Mucosa of gallbladder (tissue), 1 donor: ENCODE measurements around the gene C2orf76. TPM values are rescaled to one million over a fixed set of nuclear protein-coding genes. Genes with fewer than 3 reads are reported as not detected.
"Not testable (repeated sequence)": the region's sequence is repeated elsewhere in the genome, so short reads cannot be mapped to it uniquely, and the experiment has no call there.

Experiments
- DNase-seq: peaks from one replicate; pipeline ENCODE4 v3.0.0-alpha.2; 2020; ENCODE audit warnings: low spot score
- total RNA-seq: library from RNA; stranded (reverse); gene quantifications from one replicate; pipeline ENCODE4 v1.2.1, GENCODE V29; 2021
- donor health status: DM: no; HTN: no; CAD: no.

The C2orf76 gene
- total RNA-seq: 10.3 TPM

DNA sequence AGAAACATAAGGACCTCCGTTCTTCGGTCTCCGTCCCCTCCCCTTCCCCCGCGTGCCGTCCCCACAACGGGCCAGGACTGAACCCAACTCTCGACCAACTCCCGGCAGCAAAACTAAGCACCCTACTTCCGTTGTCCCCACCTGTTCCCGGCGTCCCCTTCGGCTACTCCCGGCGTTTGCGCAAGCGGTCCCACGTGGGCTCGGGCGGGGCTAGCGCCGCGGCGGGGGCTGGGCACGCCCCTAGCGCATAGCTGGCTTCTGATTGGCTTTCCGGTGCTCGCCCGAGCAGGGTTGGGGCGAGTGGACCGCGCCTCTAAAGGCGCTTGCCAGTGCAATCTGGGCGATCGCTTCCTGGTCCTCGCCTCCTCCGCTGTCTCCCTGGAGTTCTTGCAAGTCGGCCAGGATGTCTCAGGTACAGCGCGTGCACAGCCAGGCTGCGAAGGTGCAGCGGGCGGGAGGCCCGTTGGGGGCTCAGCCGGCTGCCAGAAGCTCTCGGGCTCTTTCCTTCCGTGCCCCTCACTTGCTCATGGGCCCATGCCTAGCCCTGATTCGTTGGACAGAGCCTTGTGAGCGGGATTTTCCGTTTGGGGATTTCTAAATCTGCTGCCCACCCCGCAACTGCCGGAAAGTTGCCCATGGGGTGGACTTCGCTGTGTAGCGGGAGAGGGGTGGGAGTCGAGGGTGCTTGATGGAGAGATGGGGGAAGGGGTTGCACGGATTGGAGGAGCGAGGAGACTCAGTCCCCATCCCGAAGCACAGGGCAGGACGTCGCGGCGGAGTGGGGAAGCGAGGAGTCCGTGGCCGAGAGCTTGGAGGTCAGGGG lies at the start of gene C2orf76, which contains the start of gene DBI:
Gene C2orf76, minus strand, starts transcription at position 186 of the 823 bp plus-strand sequence. CDS start 26,875 bp downstream, outside the sequence.
Gene DBI, plus strand, starts transcription at position 329 of the 823 bp plus-strand sequence. Its CDS starts 75 bp downstream, at position 404.
- peak; percentile 96 for DNase-seq

DNA sequence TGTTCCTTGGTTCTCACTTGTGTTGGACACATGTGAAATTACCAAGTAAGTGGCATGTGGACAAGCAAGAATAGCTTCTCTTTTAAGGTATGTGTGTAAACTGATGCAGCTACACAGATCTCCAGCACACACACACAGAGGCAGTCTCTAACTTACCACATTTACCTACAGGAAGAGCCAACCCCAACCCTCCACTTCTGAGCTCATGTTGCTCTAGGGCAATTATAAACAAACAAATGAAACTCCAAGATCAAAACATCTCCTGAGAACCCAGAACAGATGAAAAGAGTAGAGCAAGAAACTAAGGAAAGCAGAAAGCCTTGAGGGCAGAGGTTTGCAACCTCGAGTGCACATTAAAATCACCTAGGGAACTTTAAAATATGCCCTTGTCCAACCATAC lies 49.0 kb upstream of the C2orf76 start:
- no peak for DNase-seq

DNA sequence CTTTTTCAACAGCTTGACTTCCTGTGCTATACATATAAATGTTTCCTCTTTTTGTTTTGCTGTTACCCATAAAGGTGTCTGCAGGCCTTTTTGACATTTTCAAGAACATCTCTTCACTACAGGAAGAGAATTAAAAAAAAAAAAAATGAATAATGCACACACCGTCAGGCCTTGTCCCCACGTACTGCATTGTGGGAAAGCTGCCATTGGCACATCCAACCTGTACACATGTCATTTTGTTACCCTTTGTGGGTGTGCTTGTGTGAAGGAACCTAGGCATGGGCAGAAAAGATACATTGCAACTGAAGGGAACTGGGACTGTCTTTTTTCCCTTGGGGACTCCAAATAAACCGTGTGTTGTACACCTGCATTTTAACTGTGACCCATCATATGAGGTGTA lies 48.3 kb upstream of the C2orf76 start:
- DNase-seq: no peak

DNA sequence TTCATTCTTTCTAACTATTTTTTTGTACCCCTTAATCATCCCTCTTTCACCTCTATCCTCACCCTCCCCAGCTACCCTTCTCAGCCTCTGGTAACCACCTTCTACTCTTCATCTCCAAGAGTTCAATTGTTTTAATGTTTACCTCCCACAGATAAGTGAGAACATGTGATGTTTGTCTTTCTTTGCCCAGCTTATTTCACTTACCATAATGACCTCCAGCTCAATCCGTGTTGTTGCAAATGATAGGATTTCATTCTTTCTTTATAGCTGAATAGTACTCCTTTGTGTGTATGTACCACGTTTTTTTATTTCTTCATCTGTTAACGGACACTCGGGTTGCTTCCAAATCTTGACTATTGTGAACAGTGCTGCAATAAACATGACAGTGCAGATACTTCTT lies 42.9 kb upstream of the C2orf76 start:
- no peak for DNase-seq

DNA sequence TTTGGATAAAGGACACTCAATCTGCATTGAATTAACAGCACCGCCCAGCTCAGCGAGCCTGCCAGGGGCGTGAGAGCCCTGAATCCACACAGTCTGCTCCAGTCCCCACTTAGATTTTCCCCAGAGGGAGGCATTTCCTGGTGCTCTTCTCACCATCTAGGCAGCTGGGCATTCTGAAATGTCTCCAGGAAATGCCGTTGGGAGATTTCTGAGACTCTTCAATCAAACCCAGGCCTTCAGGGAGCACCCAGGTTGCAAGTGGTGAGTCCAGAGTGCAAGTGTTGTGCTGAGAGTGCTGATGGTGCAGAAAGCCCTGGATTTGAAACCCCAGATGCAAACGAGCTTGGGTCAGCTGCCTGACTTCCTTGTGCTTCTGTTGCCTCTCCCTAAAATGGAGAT lies 41.6 kb upstream of the C2orf76 start:
- DNase-seq: peak; percentile 51

DNA sequence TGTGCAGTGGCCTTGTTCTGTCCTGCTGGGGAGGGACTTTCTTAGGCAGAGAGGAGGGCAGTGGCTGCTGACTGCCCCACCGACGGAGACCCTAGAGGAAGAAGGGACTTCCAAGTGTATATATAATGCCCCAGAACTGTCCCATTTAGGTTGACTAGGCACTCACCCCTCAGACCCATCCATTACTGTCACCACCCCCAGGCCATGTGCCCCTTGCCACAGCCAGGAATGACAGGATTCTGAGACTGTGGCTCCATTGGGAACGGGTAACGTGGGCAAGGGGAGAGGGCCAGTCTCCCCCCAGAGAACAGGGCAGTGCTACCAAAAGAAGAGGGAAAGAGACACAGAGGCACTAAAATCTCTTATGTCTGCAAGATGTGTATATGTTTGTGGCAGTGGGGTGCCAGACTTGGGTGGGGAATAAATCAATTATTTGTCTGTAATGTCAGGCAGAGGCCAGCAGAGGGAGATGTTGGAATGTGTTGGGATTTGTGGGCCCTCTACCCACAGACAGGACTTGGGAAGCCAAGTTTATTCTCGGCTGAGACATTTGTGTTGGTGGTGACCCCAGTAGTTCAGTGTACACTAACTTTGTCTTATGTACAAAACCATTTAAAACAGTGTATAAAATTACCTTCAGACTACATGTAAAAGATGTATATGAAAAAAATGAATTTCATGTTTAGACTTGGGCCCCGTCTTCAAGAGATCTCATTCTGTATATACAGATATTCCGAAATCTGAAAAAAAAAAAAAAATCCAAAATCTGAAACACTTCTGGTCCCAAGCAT lies 41.0 kb upstream of the C2orf76 start:
- DNase-seq: peak; percentile 70

DNA sequence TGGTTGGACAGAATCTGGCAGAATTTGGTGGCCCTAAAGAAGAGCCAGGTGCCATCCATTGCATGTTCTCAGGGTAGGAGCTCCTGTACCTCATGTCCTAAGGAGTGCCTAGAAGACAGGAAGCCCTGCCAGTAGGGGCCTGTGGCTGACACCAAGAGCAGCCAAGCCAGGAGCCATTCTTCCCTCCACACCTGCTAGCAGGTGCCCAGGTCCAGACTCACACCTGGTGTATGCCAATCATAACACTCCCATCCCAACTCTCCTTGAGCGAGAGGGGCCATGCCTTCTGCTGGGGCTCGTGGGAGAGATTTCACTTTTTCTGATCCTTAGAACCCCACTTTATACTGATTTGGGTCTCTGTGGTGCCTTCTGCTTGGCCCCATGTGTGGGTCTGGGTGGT lies 38.5 kb upstream of the C2orf76 start:
- no peak for DNase-seq

DNA sequence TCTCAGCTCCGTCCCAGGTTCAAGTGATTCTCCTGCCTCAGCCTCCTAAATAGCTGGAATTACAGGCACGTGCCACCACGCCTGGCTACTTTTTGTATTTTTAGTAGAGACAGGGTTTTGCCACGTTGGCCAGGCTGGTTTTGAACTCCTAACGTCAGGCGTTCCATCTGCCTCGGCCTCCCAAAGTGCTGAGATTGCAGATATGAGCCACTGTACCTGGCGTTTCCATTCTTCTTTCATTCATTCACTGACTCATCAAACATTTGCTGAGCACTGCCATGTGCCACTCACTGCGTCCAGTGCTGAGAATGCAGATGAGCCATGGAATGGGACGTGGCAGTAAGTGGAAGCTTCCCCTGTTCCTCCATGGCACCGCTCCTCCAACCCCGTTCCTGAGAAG lies 37.0 kb upstream of the C2orf76 start:
- DNase-seq: not testable (repeated sequence)

DNA sequence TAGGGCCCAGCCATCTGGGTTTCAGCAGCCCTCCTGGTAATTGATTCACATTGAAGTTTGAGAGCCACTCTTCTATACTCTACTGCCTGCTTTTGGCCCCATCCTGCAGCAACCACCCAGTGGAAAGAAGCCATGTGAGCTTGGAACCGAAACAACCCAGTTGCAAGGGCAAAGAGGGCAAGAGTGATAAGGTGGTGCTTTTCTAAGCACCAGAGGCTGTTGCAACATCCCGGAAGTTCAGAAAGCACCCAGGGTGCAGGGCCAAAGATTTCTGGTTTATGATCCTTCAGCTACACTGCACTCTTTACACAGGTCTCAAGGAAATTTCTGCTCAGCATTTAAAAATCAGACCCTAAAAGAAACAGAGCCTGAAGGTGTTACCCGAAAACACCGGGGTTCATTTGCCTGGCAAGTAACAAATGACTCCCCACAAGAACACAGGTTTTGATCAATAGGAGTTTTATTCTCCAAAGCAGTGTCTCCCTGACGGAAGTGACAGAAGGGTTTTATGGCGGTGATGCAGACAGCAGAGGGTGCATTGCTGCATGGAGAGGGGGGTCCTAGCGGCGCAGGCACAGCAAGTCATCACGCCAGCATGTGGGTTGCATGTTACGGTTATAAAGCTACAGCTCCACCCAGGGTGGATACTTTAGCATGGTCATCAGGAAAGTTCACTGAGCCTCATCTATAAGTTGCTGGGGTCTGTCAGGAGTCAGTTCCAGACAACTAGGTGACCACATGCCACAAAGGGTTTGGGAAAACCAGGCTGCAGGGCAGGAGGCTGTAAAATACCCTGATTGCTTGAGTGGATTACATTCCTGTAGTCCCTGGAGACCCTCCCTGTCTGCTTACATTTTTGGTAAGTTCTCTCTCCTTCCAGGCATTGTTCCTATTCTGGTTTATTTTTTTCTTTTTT lies 36.3 kb upstream of the C2orf76 start:
- peak; percentile 68 for DNase-seq

DNA sequence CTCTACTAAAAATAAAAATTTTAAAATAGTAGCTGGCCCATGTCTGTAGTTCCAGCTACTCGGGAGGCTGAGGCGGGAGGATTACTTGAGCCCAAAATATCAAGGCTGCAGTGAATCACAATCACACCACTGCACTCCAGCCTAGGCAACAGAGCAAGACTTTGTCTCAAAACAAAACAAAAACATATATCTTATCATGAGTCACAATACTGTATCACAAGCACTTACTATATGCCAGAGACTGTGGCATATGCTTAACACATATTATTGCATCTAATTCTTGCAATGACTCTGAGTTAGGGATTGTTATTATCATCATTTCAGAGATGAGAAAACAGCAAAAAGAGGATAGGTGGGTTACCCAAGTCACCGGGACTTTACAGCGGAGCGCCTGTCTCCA lies 35.5 kb upstream of the C2orf76 start:
- no peak for DNase-seq

DNA sequence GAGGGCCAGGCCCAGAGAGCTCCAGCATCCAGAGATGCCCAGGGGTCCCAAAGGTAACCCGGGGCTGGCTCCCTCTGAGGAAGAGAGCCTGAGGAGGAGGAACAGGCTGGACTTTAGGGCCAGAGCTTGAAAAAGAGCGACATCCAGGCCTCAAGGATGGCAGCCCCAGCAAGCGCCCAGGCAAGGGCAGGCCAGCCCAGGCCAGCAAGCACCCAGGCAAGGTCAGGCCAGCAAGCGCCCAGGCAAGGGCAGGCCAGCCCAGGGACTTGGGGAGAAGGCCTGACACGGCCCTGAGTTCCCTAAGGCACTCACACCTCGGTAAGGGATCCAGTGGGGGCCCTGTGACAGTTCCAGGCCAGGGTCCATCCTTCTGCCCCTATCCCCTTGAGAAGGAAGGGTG lies 30.6 kb upstream of the C2orf76 start:
- no peak for DNase-seq

DNA sequence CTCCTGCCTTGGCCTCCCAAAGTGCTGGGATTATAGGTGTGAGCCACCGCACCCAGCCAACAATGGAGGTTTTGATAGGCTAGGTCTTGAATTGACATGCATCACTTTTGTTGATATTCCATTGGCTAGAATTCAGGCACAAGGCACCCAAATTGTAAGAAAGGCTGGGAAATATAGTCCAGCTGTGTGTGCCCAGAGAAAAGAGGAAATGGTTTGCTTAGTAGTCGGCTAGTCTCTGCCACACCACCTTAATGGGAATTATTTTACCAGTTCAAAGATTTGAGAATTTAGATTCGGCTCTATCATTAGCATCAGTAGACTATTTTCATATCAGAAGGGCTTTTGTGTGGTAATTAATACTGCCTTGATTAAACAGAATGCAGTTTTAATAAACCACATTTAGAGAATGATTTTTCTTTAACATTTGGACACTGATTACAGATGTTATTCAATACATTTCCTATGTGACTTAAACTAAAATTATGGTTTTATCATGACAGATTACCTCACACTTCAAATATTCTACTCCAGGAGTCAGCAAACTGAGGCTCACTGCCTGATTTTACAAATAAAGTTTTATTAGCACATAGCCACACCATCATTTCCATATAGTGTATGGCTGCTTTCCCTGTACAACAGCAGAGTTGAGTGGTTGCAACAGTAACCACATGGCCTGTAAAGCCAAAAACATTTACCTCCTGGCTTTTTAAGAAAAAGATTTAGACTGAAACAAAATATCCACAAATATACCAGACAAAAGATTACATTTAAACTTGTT lies 27.5 kb upstream of the C2orf76 start:
- no peak for DNase-seq

DNA sequence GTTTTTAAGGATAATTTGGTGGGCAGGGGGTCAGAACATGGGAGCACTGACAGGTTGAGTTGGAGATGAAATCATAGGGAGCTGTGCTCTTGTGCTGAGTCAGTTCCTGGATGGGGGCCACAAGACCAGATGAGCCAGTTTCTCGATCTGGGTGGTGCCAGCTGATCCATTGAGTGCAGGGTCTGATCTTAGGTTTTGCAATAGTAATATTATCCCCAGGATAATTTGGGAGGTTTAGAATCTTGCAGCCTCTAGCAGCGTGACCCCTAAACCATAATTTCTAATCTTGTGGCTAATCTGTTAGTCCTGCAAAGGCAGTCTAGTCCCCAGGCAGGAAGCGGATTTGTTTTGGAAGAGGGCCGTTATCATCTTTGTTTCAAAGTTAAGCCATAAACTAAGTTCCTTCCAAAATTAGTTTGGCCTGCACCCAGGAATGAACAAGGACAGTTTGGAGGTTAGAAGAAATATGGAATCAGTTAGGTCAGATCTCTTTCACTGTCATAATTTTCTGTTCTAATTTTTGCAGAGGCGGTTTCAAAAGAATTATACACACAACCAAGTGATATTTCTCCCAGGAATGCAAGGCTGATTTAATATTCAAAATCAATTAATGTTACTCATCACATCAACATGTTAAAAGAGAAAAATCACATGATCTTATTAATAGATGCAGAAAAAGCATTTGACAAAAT lies 23.1 kb upstream of the C2orf76 start:
- DNase-seq: peak; percentile 72

DNA sequence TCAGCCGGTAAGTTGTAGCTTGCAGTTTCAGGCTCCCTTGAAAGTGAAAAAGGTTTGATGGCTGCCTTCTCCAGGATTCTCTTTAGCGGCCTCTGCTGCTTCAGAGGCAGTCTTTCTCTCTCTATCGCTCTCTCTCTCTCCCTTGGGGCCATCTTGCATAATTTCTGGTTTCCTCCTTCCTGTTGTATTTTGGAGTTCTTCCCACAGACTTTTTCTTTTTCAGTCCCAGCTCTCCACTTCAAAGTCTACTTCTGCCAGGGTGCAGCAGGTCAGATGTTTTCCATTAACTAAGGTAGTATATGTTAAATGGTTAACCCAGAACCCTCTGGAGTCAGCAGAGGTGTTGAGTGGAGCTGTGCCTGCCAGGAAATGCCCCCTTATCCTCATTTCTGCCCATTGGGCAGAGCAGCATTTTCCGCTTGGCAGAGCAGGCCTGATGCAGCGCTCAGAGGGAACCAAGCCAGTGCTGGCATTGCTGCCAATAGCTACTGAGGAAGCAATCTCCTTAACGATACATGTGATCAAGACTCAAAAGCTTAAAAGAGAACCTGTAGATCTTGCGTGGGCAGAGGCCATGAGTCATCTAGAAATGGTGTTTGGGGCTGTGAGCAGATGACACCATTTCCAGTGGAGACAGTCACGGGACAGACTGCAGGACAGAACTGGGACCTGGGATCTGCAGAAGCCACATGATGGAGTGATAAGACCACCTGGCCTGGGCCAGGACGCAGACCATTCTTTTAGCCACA lies 20.9 kb upstream of the C2orf76 start:
- DNase-seq: peak; percentile 92

DNA sequence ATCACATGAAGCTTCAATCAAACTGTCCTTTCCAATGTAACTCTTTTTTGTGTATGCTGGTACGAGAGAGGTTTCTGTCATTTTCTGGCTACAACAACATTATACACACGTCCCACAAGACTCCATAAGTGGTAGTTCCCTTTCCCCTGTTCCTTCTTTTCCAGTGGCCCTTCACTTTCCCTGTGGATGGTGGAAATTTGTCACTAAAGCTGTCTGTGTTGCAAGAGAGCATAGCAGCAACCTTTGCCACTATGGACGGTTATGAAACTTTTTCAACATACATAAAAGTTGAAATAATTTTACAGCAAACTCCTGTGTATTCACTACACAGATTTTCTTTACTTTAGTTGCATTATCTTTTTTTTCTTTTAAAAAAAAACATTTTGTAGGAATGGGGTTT lies 18.8 kb upstream of the C2orf76 start:
- no peak for DNase-seq

DNA sequence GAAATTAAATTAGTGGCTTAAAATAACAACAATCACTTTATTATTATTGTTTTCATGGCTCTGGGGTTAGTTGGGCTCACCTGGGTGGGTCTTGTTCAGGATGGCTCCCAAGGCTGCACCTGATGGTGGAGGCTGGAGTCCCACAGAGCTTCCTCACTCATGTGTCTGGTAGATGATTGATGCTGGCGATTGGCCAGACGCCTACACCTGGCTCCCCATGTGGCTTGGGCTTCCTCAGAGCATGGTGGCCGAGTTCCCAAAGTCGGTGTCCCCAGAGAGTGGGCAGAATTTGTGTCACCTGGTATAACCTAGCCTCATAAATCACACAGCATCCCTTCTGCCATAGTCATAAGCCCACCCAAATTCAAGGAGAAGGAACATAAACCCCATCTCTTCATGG lies 18.3 kb upstream of the C2orf76 start:
- DNase-seq: no peak

DNA sequence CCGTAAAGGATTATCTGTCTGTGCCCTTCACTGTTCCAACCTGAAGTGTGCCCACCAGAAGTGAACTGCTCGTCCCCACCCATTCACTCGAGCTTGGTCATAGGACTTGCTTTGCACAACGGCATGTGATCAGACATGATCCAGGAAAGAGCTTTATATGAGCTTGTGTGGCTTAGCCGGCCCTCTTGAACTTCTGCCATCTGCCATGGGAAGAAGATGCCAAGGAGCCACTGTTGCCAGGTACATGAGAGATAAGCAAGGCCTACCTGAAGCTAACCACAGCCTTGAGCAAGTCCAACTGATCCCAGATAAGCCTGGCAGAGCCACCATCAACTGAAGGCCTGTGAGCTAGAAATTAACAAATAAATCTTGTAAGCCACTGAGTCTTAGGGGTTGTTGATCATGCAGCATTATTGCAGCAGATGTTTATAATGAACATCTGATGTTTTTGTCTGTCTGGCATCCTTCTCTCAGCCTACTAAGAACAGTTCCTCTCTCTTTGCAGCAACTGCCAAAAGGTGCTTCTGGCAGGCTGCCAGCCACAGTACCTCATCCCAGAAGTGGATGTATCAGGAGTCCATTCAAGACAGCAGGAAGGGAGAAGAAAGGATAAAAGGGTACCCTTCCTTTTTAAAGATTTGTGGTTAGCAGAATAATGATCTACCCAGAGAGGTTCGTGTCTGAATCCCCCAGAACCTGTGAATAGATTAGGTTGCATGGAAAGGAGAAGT lies 16.9 kb upstream of the C2orf76 start:
- DNase-seq: peak; percentile 84

DNA sequence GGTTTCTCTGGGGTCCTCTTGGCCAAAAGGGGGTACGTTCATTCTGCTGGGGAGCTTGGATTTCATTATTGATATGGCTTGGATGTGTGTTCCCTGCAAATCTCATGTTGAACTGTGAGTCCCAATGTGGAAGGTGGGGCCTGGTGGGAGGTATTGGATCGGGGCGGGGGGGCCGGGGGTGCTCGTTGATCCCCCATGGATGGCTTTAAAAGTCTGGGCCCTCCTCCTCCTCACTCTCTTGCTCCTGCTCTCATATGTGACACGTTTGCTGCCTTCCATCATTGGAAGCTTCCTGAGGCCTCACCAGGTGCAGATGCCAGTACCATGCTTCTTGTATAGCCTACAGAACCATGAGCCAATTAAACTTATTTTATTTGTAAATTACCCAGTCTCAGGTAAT lies 11.9 kb upstream of the C2orf76 start:
- peak; percentile 3 for DNase-seq

DNA sequence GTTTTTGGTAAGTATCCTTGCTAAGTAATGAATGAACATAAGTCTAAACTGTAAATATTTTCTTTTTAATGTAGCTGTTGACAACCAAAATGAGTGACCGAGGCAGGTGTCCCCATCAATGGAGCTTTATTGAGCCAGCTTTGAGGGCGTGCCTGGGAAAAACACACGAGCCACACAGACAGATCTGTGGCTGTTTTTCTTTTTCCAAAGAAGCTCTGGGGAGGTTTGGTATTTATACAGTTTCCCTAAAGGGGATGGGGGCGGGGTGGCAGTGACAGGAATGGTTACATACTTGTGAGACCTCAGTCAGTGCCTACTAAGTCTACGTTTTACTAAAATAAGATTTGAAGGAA lies 11.3 kb upstream of the C2orf76 start:
- DNase-seq: peak; percentile 10
